CD1c-positive myeloid dendritic cell (primary cell): ENCODE results near the gene TRAF3.

Experiments used
- DNase-seq: peaks from one replicate; pipeline ENCODE4 v3.0.0-alpha.2; 2016; ENCODE audit errors: extremely low spot score

The TRAF3 gene

GRCh38 chr14:102954081-102954789 is 177.0 kb downstream of the TRAF3 start:
- no peak for DNase-seq

- DNase-seq = no peak
Measured at GRCh38 chr14:102955636-102956408, 178.6 kb downstream of the TRAF3 start.

- DNase-seq = no peak
Measured at GRCh38 chr14:102957222-102957621, 180.0 kb downstream of the TRAF3 start.

GRCh38 chr14:102958461-102958860 is 181.2 kb downstream of the TRAF3 start:
- DNase-seq = no peak
